Endothelial cell of umbilical vein (primary cell): ENCODE measurements around the gene COL26A1.

Source experiments
- MYC ChIP-seq: IDR thresholded peaks from one replicate; pipeline ENCODE4 v1.6.1; 2011; ENCODE audit warnings: mild to moderate bottlenecking, low read depth, low read length
- POLR2A ChIP-seq: IDR thresholded peaks from 2 replicates; pipeline ENCODE4 v1.6.1; 2012; ENCODE audit warnings: low read depth, mild to moderate bottlenecking, control low read depth, low read length
- TF ChIP-seq, protein P1 (sequence below), 2 donors: IDR thresholded peaks; 1 replicate in 1 of 2; 2 replicates in 1 of 2; pipeline ENCODE4 v1.5.1; 2011; ENCODE audit warnings: low read length in 2 of 2, mild to moderate bottlenecking in 2 of 2, moderate library complexity in 2 of 2, control low read depth in 1 of 2, inconsistent platforms in 1 of 2, low read depth in 1 of 2; ENCODE audit not compliant: insufficient read depth in 1 of 2; ENCODE audit errors: extremely low read depth in 1 of 2

GRCh38 chr7:101563943-101564777, 201.5 kb downstream of the COL26A1 start:
- TF ChIP-seq, protein P1, sequence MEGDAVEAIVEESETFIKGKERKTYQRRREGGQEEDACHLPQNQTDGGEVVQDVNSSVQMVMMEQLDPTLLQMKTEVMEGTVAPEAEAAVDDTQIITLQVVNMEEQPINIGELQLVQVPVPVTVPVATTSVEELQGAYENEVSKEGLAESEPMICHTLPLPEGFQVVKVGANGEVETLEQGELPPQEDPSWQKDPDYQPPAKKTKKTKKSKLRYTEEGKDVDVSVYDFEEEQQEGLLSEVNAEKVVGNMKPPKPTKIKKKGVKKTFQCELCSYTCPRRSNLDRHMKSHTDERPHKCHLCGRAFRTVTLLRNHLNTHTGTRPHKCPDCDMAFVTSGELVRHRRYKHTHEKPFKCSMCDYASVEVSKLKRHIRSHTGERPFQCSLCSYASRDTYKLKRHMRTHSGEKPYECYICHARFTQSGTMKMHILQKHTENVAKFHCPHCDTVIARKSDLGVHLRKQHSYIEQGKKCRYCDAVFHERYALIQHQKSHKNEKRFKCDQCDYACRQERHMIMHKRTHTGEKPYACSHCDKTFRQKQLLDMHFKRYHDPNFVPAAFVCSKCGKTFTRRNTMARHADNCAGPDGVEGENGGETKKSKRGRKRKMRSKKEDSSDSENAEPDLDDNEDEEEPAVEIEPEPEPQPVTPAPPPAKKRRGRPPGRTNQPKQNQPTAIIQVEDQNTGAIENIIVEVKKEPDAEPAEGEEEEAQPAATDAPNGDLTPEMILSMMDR (IDR thresholded peaks at IDR 0.05; ENCODE audit: extremely low read depth in 1 of 2, insufficient read depth in 1 of 2, low read depth in 1 of 2, low read length in 2 of 2), result no peak
- TF ChIP-seq MYC (no peak), POLR2A (no peak)
